Ascending aorta (tissue), 2 donors: Measurements from ENCODE around the gene HACD2. TPM values are rescaled to one million over a fixed set of nuclear protein-coding genes. Genes with fewer than 3 reads are reported as not detected.

Source experiments
- DNase-seq, 2 donors: peaks; one replicate each; pipeline ENCODE4 v3.0.0-alpha.2; 2019; ENCODE audit warnings: low spot score in 2 of 2
- H3K27ac ChIP-seq, 2 donors: fragments of 200-600 bp; sonication (generic); one replicate each; pipeline ENCODE4 v1.5.1; 2016 to 2017; ENCODE audit warnings: mild to moderate bottlenecking in 1 of 2
- H3K27me3 ChIP-seq: fragments of 200-600 bp; sonication (generic); one replicate; pipeline ENCODE4 v1.5.1; 2017
- H3K36me3 ChIP-seq, 2 donors: fragments of 200-600 bp; sonication (generic); one replicate each; pipeline ENCODE4 v1.5.1; 2016
- H3K4me1 ChIP-seq, 2 donors: fragments of 200-600 bp; sonication (generic); one replicate each; pipeline ENCODE4 v1.5.1; 2016 to 2017; ENCODE audit warnings: mild to moderate bottlenecking in 1 of 2
- H3K4me3 ChIP-seq, 2 donors: fragments of 200-600 bp; sonication (generic); one replicate each; pipeline ENCODE4 v1.5.1; 2016 to 2017; ENCODE audit warnings: mild to moderate bottlenecking in 1 of 2
- H3K9me3 ChIP-seq, 2 donors: fragments of 200-600 bp; sonication (generic); one replicate each; pipeline ENCODE4 v1.5.1; 2016
- intact Hi-C: fragments of 100-400 bp; cut with DNase I; formaldehyde crosslinking; loops from one replicate; pipeline ENCODE4 v1.15.1; 2023
- total RNA-seq: library from RNA; depleted of rRNA; stranded (reverse); fragments of >200 nt; gene quantifications from one replicate; pipeline ENCODE4 v1.1.0, GENCODE V29; 2016
- TF ChIP-seq, protein P1 (sequence below), 3 experiments: fragments of 200-600 bp in 2 of 3; fragments of 450-650 bp in 1 of 3; sonication (generic) in 2 of 3; IDR thresholded peaks; one replicate each; pipeline ENCODE4 v1.5.1; 2016 to 2019; ENCODE audit warnings: antibody characterized with exemption in 3 of 3, mild to moderate bottlenecking in 1 of 3, moderate library complexity in 1 of 3

The HACD2 gene
- total RNA-seq, 1 donor from 2014 or later, result 10.2 TPM

GRCh38 chr3:123527046-123527445, 57.8 kb downstream of the HACD2 start:
- no peak overlapping the region for H3K27ac ChIP-seq
- peaks cover 3 to 10% of the 10 kb centered on the region in 2 donors for H3K36me3 ChIP-seq
- TF ChIP-seq, protein P1, sequence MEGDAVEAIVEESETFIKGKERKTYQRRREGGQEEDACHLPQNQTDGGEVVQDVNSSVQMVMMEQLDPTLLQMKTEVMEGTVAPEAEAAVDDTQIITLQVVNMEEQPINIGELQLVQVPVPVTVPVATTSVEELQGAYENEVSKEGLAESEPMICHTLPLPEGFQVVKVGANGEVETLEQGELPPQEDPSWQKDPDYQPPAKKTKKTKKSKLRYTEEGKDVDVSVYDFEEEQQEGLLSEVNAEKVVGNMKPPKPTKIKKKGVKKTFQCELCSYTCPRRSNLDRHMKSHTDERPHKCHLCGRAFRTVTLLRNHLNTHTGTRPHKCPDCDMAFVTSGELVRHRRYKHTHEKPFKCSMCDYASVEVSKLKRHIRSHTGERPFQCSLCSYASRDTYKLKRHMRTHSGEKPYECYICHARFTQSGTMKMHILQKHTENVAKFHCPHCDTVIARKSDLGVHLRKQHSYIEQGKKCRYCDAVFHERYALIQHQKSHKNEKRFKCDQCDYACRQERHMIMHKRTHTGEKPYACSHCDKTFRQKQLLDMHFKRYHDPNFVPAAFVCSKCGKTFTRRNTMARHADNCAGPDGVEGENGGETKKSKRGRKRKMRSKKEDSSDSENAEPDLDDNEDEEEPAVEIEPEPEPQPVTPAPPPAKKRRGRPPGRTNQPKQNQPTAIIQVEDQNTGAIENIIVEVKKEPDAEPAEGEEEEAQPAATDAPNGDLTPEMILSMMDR (IDR thresholded peaks at IDR 0.05), result no peak
- H3K9me3 ChIP-seq, result no peaks in the 10 kb centered on the region
- intact Hi-C loops, result no loop called here
- no peak for DNase-seq
- peaks cover under 1 to 8% of the 10 kb centered on the region in 2 donors for H3K4me1 ChIP-seq
- H3K4me3 ChIP-seq, result no peak overlapping the region
- H3K27me3 ChIP-seq, result no peaks in the 10 kb centered on the region

DNA sequence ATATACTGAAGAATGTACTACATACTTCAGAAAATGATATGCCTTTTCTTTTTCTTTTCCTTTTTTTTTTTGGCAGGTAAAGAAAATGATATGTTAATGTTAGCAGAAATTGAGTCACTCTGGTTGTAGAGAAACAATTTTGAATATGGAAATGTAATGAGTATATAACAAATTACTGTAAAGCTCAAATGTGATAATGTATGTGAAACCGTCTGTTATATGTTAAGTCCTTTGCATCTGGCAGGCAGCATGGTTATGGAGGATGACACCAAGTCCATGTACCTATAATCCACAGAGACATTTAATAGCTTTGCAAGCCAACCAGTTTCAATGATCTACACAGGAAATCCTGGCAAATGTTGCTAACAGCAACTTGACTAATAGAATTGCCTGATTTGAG, 58.4 kb downstream of the HACD2 start:
- H3K9me3 ChIP-seq, result no peaks in the 10 kb centered on the region
- no peak overlapping the region for H3K4me3 ChIP-seq
- no peak for DNase-seq
- TF ChIP-seq, protein P1 (IDR thresholded peaks at IDR 0.05), result no peak
- peaks cover 3 to 10% of the 10 kb centered on the region in 2 donors for H3K36me3 ChIP-seq
- peaks cover 3 to 12% of the 10 kb centered on the region in 2 donors for H3K4me1 ChIP-seq
- H3K27ac ChIP-seq, result no peak overlapping the region
- no peaks in the 10 kb centered on the region for H3K27me3 ChIP-seq
- intact Hi-C loops, result no loop called here

DNA sequence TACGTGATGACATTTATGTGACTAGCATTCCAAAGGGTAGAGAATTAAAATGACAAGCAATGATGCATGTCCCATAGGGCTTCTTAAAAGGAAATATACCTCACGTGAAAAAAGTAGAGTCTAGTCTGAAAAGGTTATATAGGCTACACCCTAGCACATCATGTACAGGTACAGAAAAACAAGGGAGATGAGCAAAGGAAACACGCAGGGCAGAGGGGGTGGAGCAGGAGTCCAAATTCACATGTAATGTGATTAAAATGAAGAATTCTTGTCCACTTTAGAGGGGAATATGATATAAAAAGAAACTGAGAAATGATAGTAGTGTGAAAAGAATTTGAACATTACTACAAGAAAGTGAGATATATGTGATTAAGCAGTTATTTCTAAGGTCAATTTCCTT, 59.4 kb downstream of the HACD2 start:
- H3K4me3 ChIP-seq, result no peak overlapping the region
- H3K36me3 ChIP-seq, result peaks cover 3 to 10% of the 10 kb centered on the region in 2 donors
- H3K27me3 ChIP-seq, result no peaks in the 10 kb centered on the region
- intact Hi-C loops, result no loop called here
- no peaks in the 10 kb centered on the region for H3K9me3 ChIP-seq
- peaks cover 10 to 21% of the 10 kb centered on the region in 2 donors for H3K4me1 ChIP-seq
- TF ChIP-seq, protein P1 (IDR thresholded peaks at IDR 0.05), result no peak
- H3K27ac ChIP-seq, result no peak overlapping the region
- DNase-seq, result no peak

DNA sequence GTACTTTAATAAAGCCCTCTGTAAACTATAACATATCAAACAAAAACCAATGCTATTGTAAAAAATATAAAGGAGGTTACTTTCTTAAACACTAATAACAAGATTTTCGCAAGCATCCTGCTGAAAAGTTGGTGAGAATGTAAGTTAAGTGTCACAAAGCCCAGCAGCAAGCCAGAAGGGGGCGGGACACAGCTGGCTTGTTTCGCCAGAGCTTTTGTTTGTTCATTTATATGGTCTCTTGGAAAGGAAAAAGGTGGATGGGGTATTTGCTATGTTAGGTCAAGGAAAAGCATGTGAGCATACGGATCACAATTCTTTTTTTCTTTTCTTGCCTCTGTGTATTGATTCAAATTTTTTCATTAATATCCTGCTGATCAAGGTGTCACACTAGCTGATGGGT, 59.9 kb downstream of the HACD2 start:
- Histone ChIP-seq H3K9me3 (no peaks in the 10 kb centered on the region), H3K4me3 (no peak overlapping the region), H3K36me3 (peaks cover 3 to 10% of the 10 kb centered on the region in 2 donors), H3K4me1 (peaks cover 14 to 21% of the 10 kb centered on the region in 2 donors), H3K27me3 (no peaks in the 10 kb centered on the region), H3K27ac (no peak overlapping the region)
- TF ChIP-seq, protein P1 (IDR thresholded peaks at IDR 0.05), result no peak
- no peak for DNase-seq
- intact Hi-C loops, result no loop called here

DNA sequence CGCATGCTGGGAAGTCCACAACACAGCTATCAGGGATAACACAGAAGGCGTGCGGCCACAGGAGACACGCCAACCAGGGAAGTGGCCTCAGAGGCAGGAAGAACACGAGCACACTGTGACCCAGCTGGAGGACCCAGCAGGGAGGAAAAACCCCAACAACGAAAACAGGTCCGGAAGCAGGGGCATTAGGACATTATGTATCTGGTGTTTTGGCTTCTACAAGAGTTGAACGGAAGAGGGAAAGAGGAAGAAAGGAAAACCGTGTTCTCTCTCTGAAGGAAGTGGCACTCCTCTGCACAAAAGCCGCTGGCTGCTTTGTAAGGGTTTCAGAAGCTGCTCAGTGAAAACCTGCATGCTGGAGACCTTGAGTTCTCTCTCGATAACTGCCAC, 61.8 kb downstream of the HACD2 start:
- TF ChIP-seq, protein P1 (IDR thresholded peaks at IDR 0.05), result no peak
- H3K27me3 ChIP-seq, result no peaks in the 10 kb centered on the region
- peaks cover 19 to 30% of the 10 kb centered on the region in 2 donors for H3K4me1 ChIP-seq
- H3K9me3 ChIP-seq, result no peaks in the 10 kb centered on the region
- H3K27ac ChIP-seq, result peak overlapping the region; percentile 39 to 81
- no peak for DNase-seq
- intact Hi-C loops, result no loop called here
- peaks cover 3 to 10% of the 10 kb centered on the region in 2 donors for H3K36me3 ChIP-seq
- no peak overlapping the region for H3K4me3 ChIP-seq
